ENCODE measurements around the gene SEC24C.
"Not testable (repeated sequence)": the region's sequence is repeated elsewhere in the genome, so short reads cannot be mapped to it uniquely, and the experiment has no call there.

The SEC24C gene

DNA sequence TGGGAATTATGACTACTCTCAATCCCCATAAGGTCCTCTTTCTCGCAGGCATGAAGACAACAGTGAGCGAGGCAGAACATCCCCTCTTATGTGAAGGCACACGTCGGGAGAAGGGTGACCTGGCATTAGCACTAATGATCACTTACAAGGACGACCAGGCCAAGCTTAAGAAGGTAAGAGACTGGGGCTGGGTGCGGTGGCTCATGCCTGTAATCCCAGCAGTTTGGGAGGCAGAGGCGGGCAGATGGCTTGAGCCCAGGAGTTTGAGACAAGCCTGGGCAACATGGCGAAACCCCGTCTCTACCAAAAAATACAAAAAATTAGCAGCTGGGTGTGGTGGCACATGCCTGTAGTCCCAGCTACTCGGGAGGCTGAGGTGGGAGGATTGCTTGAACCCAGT lies 51.3 kb downstream of the SEC24C start:
- DNase-seq, result not testable (repeated sequence)

- DNase-seq, result not testable (repeated sequence)
These were observed 51.9 kb downstream of the SEC24C start for GRCh38 chr10:73796035-73796434.

DNA sequence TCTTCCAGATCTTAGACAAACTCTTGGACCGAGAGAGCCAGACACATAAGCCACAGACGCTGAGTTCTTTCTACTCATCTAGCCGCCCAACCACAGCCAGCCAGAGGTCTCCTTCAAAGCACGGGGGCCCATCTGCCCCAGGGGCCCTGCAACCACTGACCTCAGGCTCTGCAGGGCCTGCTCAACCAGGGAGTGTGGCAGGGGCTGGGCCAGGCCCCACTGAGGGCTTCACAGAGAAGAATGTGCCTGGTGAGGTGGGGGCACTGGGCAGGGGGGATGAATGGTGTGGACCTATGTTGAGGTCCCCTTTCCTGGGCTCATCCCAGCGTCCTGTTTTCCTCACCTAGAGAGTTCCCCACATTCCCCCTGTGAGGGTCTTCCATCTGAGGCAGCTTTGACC lies 52.6 kb downstream of the SEC24C start:
- no peak for DNase-seq

DNA sequence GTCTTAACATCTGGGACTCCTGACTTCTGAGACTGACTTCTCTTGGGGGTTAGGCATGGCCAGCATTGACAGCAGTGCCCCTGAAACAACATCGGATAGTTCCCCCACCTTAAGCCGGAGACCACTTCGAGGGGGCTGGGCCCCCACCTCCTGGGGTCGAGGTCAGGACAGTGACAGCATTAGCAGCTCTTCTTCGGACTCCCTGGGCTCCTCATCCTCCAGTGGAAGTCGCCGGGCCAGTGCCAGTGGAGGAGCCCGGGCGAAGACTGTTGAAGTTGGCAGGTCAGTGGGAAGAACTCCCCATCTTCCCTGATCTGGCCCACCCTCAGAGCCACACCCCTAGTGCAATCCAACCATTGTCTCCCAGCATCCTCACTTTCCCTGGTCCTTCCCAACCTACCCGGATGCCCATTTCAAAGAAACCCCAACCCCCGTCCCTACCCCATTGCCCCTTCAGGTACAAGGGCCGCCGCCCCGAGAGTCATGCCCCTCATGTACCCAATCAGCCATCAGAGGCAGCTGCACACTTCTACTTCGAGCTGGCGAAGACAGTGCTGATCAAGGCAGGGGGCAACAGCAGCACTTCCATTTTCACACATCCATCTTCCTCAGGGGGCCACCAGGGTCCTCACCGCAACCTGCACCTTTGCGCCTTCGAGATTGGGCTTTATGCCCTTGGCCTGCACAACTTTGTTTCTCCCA lies 53.3 kb downstream of the SEC24C start:
- no peak for DNase-seq

- no peak for DNase-seq
These were observed 53.9 kb downstream of the SEC24C start for GRCh38 chr10:73798087-73798486.

GRCh38 chr10:73798927-73799560 lies 54.9 kb downstream of the SEC24C start:
- DNase-seq, result no peak

DNA sequence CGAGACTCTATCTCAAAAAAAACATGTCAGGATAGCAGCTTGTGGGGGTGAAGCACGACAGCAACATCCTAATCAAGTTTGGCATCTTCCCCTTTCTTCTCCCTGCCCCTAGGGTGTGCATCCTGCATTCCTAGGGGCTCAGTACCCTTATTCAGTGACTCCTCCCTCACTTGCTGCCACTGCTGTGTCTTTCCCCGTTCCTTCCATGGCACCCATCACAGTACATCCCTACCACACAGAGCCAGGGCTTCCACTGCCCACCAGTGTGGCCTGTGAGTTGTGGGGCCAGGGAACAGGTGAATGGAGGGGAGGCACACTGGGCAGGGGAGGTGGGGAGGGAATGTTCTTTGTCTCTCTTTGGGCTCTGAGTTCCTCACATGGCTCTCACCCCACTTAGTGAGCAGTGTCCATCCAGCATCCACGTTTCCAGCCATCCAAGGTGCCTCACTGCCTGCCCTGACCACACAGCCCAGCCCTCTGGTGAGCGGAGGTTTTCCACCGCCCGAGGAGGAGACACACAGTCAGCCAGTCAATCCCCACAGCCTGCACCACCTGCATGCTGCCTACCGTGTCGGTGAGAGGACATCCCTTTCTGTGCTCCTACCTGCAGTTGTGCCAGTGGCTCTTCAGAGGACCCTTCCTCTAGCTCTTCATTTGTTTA lies 55.9 kb downstream of the SEC24C start:
- DNase-seq, result no peak

- DNase-seq, result no peak
These were observed 56.5 kb downstream of the SEC24C start for GRCh38 chr10:73800560-73801252.

DNA sequence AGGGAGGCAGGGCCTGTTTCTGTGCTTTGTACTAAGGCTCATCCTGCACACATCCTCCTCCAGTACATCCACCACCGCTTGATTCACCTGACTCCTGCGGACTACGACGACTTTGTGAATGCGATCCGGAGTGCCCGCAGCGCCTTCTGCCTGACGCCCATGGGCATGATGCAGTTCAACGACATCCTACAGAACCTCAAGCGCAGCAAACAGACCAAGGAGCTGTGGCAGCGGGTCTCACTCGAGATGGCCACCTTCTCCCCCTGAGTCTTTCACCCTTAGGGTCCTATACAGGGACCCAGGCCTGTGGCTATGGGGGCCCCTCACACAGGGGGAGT lies 57.0 kb downstream of the SEC24C start:
- no peak for DNase-seq

GRCh38 chr10:73802276-73802991 lies 58.3 kb downstream of the SEC24C start:
- DNase-seq, result no peak

DNA sequence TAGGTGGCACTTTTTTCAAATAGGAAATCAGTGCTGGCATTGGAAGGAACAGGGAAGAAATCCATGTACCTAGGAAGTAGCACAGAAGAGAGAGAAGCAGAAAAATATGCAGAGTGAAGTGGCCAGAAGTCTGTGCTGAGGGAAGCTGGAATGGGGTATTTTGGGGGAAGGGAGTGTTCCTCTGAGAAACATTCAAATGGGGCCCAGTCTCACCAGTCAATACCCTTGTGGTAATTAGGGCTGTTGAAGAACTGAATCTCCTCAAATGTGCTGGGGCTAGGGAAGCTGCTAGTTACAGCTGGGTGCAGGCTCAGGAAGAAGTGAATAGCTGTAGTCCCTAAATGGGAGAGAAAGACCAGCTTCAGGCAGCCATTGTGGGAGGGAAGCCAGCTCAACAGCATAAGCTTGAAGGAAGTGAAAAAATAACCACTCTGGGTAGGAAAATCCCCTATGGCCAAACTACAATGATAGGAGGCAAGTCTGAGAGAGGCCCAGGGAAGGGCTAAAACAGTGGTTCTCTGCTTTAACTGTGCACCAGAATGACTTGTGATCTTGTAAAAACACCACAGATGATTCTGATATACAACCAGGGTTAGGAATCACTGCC lies 59.6 kb downstream of the SEC24C start:
- DNase-seq, result no peak

GRCh38 chr10:73806176-73806950 lies 62.2 kb downstream of the SEC24C start:
- DNase-seq, result no peak

DNA sequence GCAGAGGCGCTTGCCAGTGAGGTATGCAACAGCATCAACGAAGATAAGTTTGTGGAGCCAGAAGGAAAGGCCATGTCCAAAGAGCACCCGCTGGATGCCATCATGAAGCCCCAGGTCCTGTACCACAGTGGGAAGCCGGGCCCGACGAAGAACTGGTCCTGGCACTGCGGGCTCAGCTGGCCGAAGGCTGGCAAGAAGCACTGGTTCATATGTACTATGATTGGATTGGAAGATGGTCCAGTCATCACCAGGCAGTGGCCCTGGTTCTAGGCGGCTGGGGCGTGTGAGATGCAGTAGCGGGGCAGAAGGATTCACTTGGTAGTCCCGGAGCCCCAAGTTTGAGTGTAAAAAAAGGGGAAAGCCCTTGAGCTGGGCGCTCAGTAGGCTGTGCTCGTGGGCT lies 63.3 kb downstream of the SEC24C start:
- no peak for DNase-seq

- no peak for DNase-seq
These were observed 64.0 kb downstream of the SEC24C start for GRCh38 chr10:73808021-73808815.

- DNase-seq, result no peak
These were observed 65.1 kb downstream of the SEC24C start for GRCh38 chr10:73809061-73809818.

GRCh38 chr10:73810358-73810734 lies 66.2 kb downstream of the SEC24C start:
- DNase-seq, result no peak

GRCh38 chr10:73810735-73811465 lies 66.7 kb downstream of the SEC24C start:
- no peak for DNase-seq

GRCh38 chr10:73812657-73813056 lies 68.5 kb downstream of the SEC24C start:
- no peak for DNase-seq

DNA sequence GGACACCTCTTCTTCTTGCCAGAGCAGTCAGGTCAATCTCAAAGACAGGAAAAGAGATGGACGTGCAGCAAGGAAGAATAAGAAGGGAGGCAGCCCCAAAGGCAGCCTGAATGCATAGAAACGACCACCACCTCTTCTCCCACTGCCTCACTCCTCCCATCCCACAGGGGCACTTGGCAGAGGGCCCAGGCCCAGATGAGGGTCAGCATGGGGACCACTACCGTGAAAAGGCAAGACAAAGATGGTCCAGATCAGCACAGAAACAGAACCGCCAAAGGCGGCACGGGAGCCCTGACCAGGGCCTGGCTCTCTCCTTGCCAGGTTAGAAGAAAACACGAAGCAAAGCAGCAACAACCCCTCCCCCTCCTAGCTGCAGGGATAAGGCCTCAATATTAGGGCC lies 69.2 kb downstream of the SEC24C start:
- no peak for DNase-seq
